Hair follicle dermal papilla cell (primary cell): Measurements from ENCODE around the gene WNT16. TPM values are rescaled to one million over a fixed set of nuclear protein-coding genes. Genes with fewer than 3 reads are reported as not detected.

Source experiments
- total RNA-seq: library from RNA; depleted of rRNA; stranded (reverse); fragments of >200 nt; gene quantifications from 2 replicates; pipeline ENCODE4 v1.2.3, GENCODE V29; 2012

The WNT16 gene, protein sequence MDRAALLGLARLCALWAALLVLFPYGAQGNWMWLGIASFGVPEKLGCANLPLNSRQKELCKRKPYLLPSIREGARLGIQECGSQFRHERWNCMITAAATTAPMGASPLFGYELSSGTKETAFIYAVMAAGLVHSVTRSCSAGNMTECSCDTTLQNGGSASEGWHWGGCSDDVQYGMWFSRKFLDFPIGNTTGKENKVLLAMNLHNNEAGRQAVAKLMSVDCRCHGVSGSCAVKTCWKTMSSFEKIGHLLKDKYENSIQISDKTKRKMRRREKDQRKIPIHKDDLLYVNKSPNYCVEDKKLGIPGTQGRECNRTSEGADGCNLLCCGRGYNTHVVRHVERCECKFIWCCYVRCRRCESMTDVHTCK
- total RNA-seq: 5.2 and 5.7 TPM in 2 replicates

GRCh38 chr7:121328508-121329190 lies at the start of gene WNT16:
Gene WNT16 (plus strand): TSS chr7:121329000. CDS start chr7:121329293, 293 bp downstream.

Other genes with a start within 250 kb of the WNT16 start
- gene FAM3C, start 67.3 kb downstream of the WNT16 start, total RNA-seq: 57.4 and 71.1 TPM in 2 replicates